ENCODE measurements around the gene SNTG2.

The SNTG2 gene

DNA sequence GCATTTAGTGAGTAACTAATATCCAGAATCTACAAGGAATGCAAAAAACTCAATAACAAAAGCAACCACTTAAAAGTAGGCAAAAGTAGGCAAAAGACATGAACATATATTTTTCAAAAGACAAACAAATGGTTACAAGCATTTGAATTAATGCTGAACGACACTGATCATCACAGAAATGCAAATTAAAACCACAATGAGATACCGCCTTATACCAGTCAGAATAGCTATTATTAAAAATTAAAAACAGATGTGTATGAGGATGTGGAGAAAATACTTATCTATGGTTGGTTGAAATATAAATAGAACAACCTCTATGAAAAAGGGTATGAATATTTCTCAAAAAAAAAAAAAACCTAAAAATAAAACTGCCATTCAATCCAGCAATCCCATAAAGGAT, 51.7 kb downstream of the SNTG2 start:
- no peak for DNase-seq (ENCODE audit: low spot score)

DNA sequence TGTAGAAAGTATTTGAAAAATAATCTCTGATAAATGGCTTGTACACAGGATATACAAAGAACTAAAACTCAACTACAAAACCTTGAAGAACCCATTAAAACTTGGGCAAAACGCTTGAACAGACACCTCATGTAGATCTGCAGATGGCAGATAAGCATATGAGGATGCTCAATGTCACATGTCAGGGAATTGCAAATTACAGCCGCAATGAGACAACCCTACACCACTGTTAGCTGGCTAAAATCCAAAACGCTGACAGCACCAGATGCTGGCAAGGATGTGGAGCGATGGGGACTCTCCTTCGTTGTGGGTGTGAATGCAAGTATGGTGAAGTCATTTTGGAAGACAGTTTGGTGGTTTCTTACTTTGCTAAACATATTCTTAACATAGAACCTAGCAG, 53.7 kb downstream of the SNTG2 start:
- DNase-seq (ENCODE audit: low spot score), result no peak

DNA sequence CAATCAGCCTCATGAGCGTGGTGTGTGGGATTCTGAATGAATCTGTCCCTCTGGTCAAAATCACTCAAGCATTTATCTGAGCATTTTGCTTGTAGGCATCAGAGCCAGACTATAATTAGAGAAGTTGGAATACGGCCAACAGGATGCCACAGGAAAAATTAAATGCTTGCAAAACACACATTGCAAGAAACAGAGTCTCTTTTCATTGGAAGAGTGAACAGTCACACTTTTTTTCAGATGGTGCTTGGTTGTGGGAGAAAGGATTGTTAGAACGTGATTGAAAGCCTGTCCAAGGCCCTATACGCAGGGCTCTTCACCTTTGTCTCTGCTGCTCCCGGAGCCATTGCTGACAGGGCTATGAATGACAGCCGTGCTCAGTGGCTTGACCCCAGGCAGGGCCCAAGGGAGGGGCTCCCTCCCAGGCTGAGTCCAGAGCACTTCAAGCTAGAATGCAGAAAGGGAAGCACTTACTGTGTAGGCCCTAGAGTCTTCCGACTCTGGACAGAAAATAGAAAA, 59.8 kb downstream of the SNTG2 start:
- peak; percentile 23 for DNase-seq (ENCODE audit: low spot score)

DNA sequence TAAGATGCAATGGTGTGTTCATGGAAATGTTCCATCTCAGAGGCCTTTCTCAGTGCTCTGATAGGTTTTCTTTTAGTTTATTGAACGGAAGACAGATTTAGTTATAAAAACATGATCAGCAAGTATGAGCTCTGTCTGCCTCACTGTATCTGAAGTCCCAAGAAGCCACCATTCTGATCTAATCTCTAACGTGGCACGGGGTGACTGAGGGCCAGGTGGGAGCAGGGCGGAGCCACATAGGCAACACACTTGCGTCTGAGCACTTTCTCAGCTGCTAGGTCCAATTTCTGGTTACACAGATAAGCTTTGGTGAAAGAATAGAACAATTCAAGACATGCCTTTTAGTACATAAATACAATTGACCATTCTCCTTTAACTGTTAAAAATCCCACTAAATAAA, 60.4 kb downstream of the SNTG2 start:
- no peak for DNase-seq (ENCODE audit: low spot score)

- DNase-seq (ENCODE audit: low spot score), result no peak
Observed at GRCh38 chr2:1011985-1012384, 61.3 kb downstream of the SNTG2 start.

- DNase-seq (ENCODE audit: low spot score), result no peak
Observed at GRCh38 chr2:1014802-1015201, 64.2 kb downstream of the SNTG2 start.

DNA sequence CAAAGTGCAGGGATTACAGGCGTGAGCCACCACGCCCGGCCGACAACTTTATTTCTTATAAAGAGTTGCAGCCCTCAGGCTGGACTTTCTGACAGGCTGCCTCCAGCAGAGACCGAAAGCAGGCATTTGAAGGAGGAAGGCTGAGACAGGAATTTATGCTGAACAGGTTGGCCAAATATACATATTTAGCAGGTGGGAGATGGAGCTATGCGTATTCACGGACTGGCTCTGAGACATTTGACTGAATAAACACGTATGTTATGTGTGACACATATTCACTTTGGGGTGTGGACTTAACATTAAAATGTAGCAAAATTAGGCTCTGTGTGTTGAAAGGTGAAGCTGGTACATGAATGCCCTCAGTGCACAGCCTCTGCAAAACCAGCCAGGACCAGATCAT, 65.9 kb downstream of the SNTG2 start:
- DNase-seq (ENCODE audit: low spot score), result no peak

DNA sequence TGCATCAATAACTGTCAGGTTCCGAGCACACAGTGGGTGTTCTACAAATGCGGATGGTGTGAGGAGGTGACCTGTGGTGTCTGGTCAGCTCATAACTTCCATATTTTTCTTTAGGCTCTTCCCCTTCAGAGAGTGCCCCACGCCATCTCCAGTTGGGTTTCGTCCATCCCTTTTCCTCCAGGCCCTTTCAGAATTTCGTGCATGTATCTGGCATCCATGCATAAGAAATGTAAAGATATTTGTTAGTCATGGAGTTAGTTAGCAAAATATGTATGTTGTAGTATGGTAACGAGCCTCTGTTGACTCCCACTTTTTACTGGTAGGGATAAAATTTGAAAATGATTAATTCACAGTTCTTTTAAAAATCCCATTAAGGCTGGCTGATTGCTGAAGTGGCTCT, 67.2 kb downstream of the SNTG2 start:
- no peak for DNase-seq (ENCODE audit: low spot score)

DNA sequence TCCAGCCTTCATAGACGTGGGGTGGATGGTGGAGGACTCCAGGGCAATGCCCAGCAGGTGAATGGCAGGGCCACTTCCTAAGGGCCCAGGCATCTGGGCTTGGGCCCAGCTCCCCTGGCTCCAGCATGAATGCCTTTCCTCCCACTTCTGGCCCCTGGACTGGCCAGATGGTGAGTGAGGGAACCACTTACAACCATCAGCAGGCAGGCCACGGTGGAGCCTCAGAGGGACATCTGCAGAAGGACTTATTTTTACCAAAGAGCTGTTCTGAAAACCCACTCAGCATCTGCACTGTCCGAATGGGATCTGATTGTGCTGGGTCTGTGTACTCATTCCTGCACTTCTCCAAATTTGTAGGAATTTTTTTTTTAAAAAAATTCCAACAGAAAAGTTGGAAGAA, 69.6 kb downstream of the SNTG2 start:
- no peak for DNase-seq (ENCODE audit: low spot score)

- DNase-seq (ENCODE audit: low spot score), result no peak
Observed at GRCh38 chr2:1022178-1022577, 71.5 kb downstream of the SNTG2 start.

- DNase-seq (ENCODE audit: low spot score), result no peak
Observed at GRCh38 chr2:1024981-1025380, 74.3 kb downstream of the SNTG2 start.

GRCh38 chr2:1026141-1026540, 75.5 kb downstream of the SNTG2 start:
- no peak for DNase-seq (ENCODE audit: low spot score)

DNA sequence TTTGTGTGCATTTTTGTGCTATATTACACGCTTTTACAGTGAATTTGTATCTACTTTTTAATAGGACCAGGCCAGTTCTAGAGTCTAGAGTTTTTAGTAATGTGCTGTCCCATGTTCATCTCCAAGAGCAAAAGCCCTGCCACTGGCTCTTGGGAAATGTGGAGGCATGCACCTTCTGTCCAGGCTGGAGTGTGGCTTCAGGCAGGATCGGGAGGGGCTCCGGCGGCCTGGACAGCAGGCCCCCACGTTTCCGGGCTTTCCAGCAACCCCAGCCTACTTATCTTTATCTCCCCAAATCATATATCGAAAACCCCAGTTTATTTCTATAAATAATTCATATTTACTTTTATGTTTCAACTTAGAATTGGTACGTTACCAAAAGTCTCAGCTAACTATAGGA, 78.2 kb downstream of the SNTG2 start:
- DNase-seq (ENCODE audit: low spot score), result no peak

DNA sequence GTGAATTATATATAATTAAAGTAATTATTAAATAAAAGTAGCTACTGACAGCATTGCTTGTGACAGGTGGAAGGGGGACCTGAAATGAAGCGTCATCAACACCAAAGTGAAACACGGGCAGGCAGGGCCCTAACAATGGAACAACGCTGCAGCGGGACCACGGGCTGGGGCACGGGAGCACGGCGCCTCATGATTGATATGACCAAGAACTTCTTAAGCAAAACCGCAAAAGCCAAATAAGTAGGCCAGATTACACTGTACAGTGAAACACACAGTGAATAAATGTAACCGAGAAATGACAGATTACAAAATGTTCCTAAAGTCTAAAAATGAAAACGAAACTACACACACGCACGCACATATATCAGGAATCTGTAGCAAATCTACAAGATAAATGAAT, 81.4 kb downstream of the SNTG2 start:
- DNase-seq (ENCODE audit: low spot score), result no peak

DNA sequence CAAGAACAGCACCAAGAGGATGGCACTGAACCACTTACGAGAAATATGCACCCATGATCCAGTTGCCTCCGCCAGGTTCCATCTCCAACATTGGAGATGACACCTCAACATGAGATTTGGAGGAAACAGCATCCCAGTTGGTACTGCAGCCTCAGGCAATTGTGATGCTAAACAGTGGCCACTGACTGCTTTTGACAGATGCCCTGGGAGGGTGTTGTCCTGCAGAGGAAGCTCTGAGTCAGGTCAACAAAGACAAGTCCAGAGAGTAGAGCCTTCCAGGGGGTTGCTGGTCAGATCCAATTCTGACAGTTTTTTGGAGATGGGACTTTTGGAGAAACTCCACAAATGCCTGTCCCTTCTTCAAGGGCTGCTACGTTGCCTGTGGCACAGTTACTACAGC, 82.4 kb downstream of the SNTG2 start:
- DNase-seq (ENCODE audit: low spot score), result no peak

GRCh38 chr2:1037066-1037465, 86.4 kb downstream of the SNTG2 start:
- no peak for DNase-seq (ENCODE audit: low spot score)

DNA sequence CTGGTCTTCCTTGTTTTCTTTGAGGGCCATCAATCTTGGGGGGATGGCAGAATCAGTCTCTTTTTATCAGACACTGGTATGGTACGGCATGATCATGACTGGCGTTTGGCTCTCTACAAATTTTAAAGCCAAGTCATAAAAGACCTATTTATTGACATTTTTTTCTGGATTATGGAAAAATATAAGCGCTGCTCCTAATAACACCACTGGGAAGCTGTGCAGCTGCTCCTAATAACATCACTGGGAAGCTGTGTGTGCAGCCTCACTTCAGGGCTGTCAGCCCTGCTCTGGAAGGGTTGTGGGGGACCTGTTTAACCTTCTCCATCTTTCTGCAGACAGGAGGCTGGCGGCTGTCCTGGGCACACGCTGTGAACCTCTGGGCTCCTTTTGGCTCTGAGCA, 88.9 kb downstream of the SNTG2 start:
- DNase-seq (ENCODE audit: low spot score), result no peak

GRCh38 chr2:1041012-1041805, 90.6 kb downstream of the SNTG2 start:
- no peak for DNase-seq (ENCODE audit: low spot score)

- no peak for DNase-seq (ENCODE audit: low spot score)
Observed at GRCh38 chr2:1045109-1045508, 94.5 kb downstream of the SNTG2 start.

GRCh38 chr2:1046067-1046466, 95.4 kb downstream of the SNTG2 start:
- DNase-seq (ENCODE audit: low spot score), result no peak

- DNase-seq (ENCODE audit: low spot score), result no peak
Observed at GRCh38 chr2:1047485-1047884, 96.8 kb downstream of the SNTG2 start.

GRCh38 chr2:1049691-1050090, 99.0 kb downstream of the SNTG2 start:
- DNase-seq (ENCODE audit: low spot score), result no peak

GRCh38 chr2:1051075-1051474, 100.4 kb downstream of the SNTG2 start:
- no peak for DNase-seq (ENCODE audit: low spot score)

- no peak for DNase-seq (ENCODE audit: low spot score)
Observed at GRCh38 chr2:1052771-1053191, 102.1 kb downstream of the SNTG2 start.

Data from COLO829 (cell line).